ENCODE results near the gene CPEB3.

DNA sequence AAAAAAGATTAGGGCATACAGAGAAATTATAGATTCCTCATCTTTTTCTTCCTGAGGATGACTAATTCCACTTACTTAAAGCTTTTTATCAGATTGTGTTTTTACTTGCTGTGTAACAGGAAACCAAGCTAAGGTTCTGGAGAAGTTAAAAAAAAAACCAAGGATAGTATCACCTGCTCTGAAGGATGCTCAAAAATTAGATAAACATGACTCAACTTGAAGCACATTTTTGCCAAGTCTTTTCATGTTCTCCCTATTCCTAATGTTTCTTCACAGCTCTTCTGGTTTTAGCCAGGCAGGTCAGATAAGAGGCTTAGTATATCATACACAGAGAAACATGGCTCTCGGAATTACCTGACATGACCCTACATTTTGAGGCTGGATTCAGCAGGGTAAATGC lies 90.3 kb downstream of the CPEB3 start:
- TF ChIP-seq, protein P1, sequence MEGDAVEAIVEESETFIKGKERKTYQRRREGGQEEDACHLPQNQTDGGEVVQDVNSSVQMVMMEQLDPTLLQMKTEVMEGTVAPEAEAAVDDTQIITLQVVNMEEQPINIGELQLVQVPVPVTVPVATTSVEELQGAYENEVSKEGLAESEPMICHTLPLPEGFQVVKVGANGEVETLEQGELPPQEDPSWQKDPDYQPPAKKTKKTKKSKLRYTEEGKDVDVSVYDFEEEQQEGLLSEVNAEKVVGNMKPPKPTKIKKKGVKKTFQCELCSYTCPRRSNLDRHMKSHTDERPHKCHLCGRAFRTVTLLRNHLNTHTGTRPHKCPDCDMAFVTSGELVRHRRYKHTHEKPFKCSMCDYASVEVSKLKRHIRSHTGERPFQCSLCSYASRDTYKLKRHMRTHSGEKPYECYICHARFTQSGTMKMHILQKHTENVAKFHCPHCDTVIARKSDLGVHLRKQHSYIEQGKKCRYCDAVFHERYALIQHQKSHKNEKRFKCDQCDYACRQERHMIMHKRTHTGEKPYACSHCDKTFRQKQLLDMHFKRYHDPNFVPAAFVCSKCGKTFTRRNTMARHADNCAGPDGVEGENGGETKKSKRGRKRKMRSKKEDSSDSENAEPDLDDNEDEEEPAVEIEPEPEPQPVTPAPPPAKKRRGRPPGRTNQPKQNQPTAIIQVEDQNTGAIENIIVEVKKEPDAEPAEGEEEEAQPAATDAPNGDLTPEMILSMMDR (IDR thresholded peaks at IDR 0.05), result no peak
- TF ChIP-seq POLR2A (IDR thresholded peaks at IDR 0.05), result no peak

All from prostate gland (tissue), 2 donors.